ENCODE results near the gene ENGASE. TPM values are rescaled to one million over a fixed set of nuclear protein-coding genes. Genes with fewer than 3 reads are reported as not detected.
A peak's percentile ranks its signal among the peaks of the same experiment; 100 is the strongest.

The ENGASE gene
- total RNA-seq, 1 experiment from 2014 or later = 34.5 TPM

DNA sequence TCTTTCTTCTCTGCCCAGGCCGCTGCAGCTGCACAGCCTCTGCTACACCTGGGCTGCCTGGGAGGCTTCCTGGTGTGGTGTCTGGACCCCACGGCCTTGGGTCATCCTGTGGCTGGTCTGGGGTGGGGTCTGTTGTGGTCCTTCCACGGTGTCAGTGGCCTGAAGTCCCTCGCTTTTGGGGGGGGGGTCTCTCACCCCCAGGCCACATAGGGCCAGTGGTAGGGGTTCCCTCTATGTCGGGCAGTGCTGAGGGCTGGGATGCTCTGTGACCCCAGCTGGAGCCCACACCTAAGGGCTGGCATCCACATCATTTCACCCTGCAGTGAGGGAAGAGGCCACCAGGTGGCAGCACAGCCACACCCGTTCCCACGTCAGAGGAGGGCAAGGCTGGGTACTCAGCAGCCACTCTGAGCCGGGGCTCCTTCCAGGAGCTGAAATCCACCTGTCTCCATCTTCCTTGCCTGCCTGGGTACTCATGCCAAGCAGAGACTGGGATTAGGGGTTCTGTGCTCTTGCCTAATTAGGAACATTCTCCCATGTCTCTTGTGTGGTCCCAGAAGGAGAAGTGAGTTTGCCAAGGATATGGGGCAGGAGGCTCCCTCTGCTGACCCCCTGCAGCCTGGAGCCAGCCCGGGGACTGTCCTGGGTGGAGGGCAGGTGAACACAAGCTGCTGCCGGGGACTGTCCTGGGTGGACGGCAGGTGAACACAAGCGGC is 13.0 kb downstream of the ENGASE start:
- ATAC-seq (peak; percentile 85), DNase-seq (peak; percentile 89)
- Histone ChIP-seq H3K9ac (ENCODE audit: low read length) (no peak overlapping the region), H2AFZ (ENCODE audit: low read length) (no peak overlapping the region), H3K4me2 (ENCODE audit: low read length) (no peak overlapping the region), H3K36me3 (ENCODE audit: low read depth, low read length) (peaks cover 16% of the 10 kb centered on the region; the same call in 1 of the 2 replicates), H3F3A (ENCODE audit: low read length, unreplicated experiment) (no peaks in the 10 kb centered on the region), H3K27ac (ENCODE audit: low read length) (no peak overlapping the region), H3K79me2 (ENCODE audit: low read length) (no peaks in the 10 kb centered on the region), H3K9me3 (ENCODE audit: low read length) (no peaks in the 10 kb centered on the region), H4K20me1 (ENCODE audit: low read length) (0 out of 2 replicates have a peak, but pooled peaks cover 9% of the 10 kb centered on the region), H3K27me3 (ENCODE audit: low read length) (no peaks in the 10 kb centered on the region), H3K4me3 (ENCODE audit: low read length) (no peak overlapping the region), H3K4me1 (ENCODE audit: insufficient read depth, low read length) (no peaks in the 10 kb centered on the region), H3K9me2 (replicated peaks; ENCODE audit: low read length) (no peaks in the 10 kb centered on the region)
- POLR2A ChIA-PET (ENCODE audit: unreplicated experiment) = no interaction called here
- BruUV-seq (replicated peaks) = no TSS peak
- intact Hi-C loops (cut with micrococcal nuclease) = loop anchor here (1.0 to 2.0 kb wide), 2 partner anchors 39 to 305 kb away; no protein-coding TSS in a partner anchor
- TF ChIP-seq EZH2phosphoT487 (IDR thresholded peaks at IDR 0.05; ENCODE audit: borderline replicate concordance, low read length) (no peak), EZH2 (IDR thresholded peaks at IDR 0.05; ENCODE audit: low read length, unreplicated experiment) (no peak)
- TF ChIP-seq, protein P1, sequence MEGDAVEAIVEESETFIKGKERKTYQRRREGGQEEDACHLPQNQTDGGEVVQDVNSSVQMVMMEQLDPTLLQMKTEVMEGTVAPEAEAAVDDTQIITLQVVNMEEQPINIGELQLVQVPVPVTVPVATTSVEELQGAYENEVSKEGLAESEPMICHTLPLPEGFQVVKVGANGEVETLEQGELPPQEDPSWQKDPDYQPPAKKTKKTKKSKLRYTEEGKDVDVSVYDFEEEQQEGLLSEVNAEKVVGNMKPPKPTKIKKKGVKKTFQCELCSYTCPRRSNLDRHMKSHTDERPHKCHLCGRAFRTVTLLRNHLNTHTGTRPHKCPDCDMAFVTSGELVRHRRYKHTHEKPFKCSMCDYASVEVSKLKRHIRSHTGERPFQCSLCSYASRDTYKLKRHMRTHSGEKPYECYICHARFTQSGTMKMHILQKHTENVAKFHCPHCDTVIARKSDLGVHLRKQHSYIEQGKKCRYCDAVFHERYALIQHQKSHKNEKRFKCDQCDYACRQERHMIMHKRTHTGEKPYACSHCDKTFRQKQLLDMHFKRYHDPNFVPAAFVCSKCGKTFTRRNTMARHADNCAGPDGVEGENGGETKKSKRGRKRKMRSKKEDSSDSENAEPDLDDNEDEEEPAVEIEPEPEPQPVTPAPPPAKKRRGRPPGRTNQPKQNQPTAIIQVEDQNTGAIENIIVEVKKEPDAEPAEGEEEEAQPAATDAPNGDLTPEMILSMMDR (conservative IDR thresholded peaks at IDR 0.05; ENCODE audit: low read depth, low read length) = peak; percentile 97
- CTCF ChIA-PET = interaction anchor here (0.6 to 1.5 kb wide), 5 partner anchors 13 to 304 kb away, joined by 3 to 11 read pairs (median 7); partner anchors contain the start of gene ENGASE

DNA sequence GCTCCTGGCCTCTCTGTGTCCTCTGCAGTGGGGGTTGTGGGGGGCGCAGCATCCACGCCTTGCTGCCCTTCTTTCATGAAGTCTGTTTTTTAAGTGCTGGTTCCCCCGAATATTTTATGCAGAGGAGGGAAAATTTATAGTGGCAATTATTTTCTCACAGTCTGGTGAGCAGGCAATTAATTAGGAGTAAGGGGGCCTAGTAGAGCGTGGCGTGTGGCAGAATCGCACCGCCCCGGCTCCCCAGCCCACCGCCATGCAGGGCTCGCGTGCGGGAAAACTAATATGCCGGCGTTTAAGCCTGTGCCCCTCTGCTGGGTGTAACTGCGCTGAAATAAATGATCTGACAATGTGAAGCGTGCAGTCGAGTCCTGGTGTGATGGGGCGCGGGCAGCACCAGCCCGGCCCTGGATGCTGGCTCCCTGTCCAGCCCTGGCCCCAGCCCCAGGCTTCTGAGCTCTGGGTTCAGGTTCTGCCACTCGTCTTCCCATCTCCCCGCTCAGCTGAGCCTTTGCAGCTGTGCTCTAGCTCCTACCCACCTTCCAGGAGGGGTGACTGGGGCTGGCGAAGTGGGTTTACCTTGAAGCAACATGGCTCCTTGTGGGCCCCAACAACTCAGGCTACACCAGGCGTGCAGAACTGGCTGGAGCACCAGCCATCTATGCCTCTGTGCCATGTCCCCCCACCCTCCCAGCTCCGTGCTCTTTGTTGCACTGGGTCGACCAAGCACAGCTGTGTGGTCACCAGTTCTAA is 13.8 kb downstream of the ENGASE start:
- ChIA-PET CTCF (interaction anchor here (0.6 to 1.5 kb wide), 5 partner anchors 14 to 304 kb away, joined by 3 to 11 read pairs (median 7); partner anchors contain the start of gene ENGASE), POLR2A (ENCODE audit: unreplicated experiment) (no interaction called here)
- Histone ChIP-seq H3K36me3 (ENCODE audit: low read depth, low read length) (peaks cover 10% of the 10 kb centered on the region; the same call in 1 of the 2 replicates), H3K9ac (ENCODE audit: low read length) (no peak overlapping the region), H3K27me3 (ENCODE audit: low read length) (no peaks in the 10 kb centered on the region), H2AFZ (ENCODE audit: low read length) (no peak overlapping the region), H3K9me2 (replicated peaks; ENCODE audit: low read length) (no peaks in the 10 kb centered on the region), H3K27ac (ENCODE audit: low read length) (no peak overlapping the region), H3K4me3 (ENCODE audit: low read length) (no peak overlapping the region), H4K20me1 (ENCODE audit: low read length) (0 out of 2 replicates have a peak, but pooled peaks cover 2% of the 10 kb centered on the region), H3K79me2 (ENCODE audit: low read length) (no peaks in the 10 kb centered on the region), H3F3A (ENCODE audit: low read length, unreplicated experiment) (no peaks in the 10 kb centered on the region), H3K4me2 (ENCODE audit: low read length) (no peak overlapping the region), H3K4me1 (ENCODE audit: insufficient read depth, low read length) (no peaks in the 10 kb centered on the region), H3K9me3 (ENCODE audit: low read length) (no peaks in the 10 kb centered on the region)
- TF ChIP-seq EZH2phosphoT487 (IDR thresholded peaks at IDR 0.05; ENCODE audit: borderline replicate concordance, low read length) = no peak
- no peak for TF ChIP-seq EZH2 (IDR thresholded peaks at IDR 0.05; ENCODE audit: low read length, unreplicated experiment)
- TF ChIP-seq, protein P1 (conservative IDR thresholded peaks at IDR 0.05; ENCODE audit: low read depth, low read length) = no peak
- DNase-seq (no peak), ATAC-seq (no peak)
- intact Hi-C loops (cut with micrococcal nuclease) = no loop called here
- TSS peak; percentile 3 for BruUV-seq (replicated peaks)

Data from PC-3 (cell line).